Karpas-422 (cell line): ENCODE data around the gene METTL9. TPM values are rescaled to one million over a fixed set of nuclear protein-coding genes. Genes with fewer than 3 reads are reported as not detected.
A peak's percentile ranks its signal among the peaks of the same experiment; 100 is the strongest.

Experiments used
- DNase-seq: peaks from one replicate; pipeline ENCODE4 v3.0.0-alpha.2; 2015
- H2AFZ ChIP-seq: fragments of 200-600 bp; sonication (generic); 2 replicates; pipeline ENCODE4 v1.6.1; 2014; ENCODE audit warnings: antibody characterized with exemption, low read length, mixed read lengths
- H3K27ac ChIP-seq: fragments of 200-600 bp; sonication (generic); 2 replicates; pipeline ENCODE4 v1.5.1; 2014; ENCODE audit warnings: mild to moderate bottlenecking, low read length, moderate library complexity
- H3K27me3 ChIP-seq: fragments of 200-600 bp; sonication (generic); 2 replicates; pipeline ENCODE4 v1.6.1; 2014; ENCODE audit warnings: low read length, mixed read lengths
- H3K36me3 ChIP-seq: fragments of 200-600 bp; sonication (generic); 2 replicates; pipeline ENCODE4 v1.6.1; 2014; ENCODE audit warnings: low read length, mixed read lengths; ENCODE audit not compliant: insufficient read depth
- H3K4me1 ChIP-seq: fragments of 200-600 bp; sonication (generic); 2 replicates; pipeline ENCODE4 v1.6.1; 2014; ENCODE audit warnings: mild to moderate bottlenecking, low read length, mixed read lengths
- H3K4me2 ChIP-seq: fragments of 200-600 bp; sonication (generic); 2 replicates; pipeline ENCODE4 v1.6.1; 2014; ENCODE audit warnings: low read length, low read depth, mild to moderate bottlenecking; ENCODE audit not compliant: poor library complexity, severe bottlenecking
- H3K4me3 ChIP-seq: fragments of 200-600 bp; sonication (generic); 2 replicates; pipeline ENCODE4 v1.5.1; 2014; ENCODE audit warnings: mild to moderate bottlenecking, antibody characterized with exemption, low read length, mixed read lengths
- H3K79me2 ChIP-seq: fragments of 200-600 bp; sonication (generic); 2 replicates; pipeline ENCODE4 v1.6.1; 2014; ENCODE audit warnings: mild to moderate bottlenecking, low read length, mixed read lengths
- H3K9ac ChIP-seq: fragments of 200-600 bp; sonication (generic); 2 replicates; pipeline ENCODE4 v1.6.0; 2014; ENCODE audit warnings: low read length
- H3K9me2 ChIP-seq: fragments of 200-600 bp; sonication (generic), shearing (Covaris generic); replicated peaks from 2 replicates; pipeline ENCODE4 v1.6.0; 2014; ENCODE audit warnings: mild to moderate bottlenecking, low read length, moderate library complexity; ENCODE audit not compliant: insufficient read depth
- H3K9me3 ChIP-seq: fragments of 300-700, 200-600 bp; sonication (generic); 2 replicates; pipeline ENCODE4 v1.6.1; 2014; ENCODE audit warnings: low read length, mixed read lengths
- H4K20me1 ChIP-seq: fragments of 200-600 bp; sonication (generic); 2 replicates; pipeline ENCODE4 v1.6.1; 2014; ENCODE audit warnings: mild to moderate bottlenecking, antibody characterized with exemption, low read length, low read depth; ENCODE audit not compliant: insufficient read depth
- small RNA-seq: library from RNA; depleted of rRNA; stranded (forward); fragments of <200 nt; gene quantifications from one replicate; pipeline ENCODE3, GENCODE V24; 2014
- total RNA-seq: library from RNA; depleted of rRNA; stranded (reverse); fragments of >200 nt; shearing (Covaris generic); gene quantifications from 2 replicates; pipeline ENCODE4 v1.2.3, GENCODE V29; 2014; ENCODE audit warnings: low replicate concordance; rRNA removed

Gene METTL9
- total RNA-seq, 1 experiment from 2014 or later = 90.6 TPM

DNA sequence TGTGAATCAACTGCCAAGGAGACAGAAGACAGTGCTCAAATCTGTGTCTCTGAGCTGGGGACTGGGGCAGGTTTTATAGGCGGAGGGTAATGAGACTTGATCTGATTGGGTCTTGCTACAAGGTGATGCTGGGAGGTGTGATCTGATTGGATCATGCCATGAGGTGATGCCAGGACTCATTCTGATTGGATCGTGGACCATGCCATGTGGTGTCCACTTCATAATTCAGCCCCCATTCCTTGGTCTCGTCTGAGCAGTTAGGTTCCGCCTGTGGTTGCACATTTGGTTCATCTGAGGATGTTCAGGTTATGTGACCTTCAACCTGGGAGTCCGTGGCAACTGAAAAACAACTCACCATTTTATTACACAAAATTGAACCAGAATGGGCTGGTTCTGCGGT, 105.4 kb downstream of the METTL9 start:
- no peak overlapping the region for H2AFZ ChIP-seq
- no peaks in the 10 kb centered on the region for H3K9me2 ChIP-seq
- H3K4me2 ChIP-seq = no peak overlapping the region
- H3K9ac ChIP-seq = no peak overlapping the region
- H3K79me2 ChIP-seq = no peaks in the 10 kb centered on the region
- peak; percentile 47 for DNase-seq
- no peak overlapping the region for H3K27ac ChIP-seq
- H4K20me1 ChIP-seq = no peaks in the 10 kb centered on the region
- no peak overlapping the region for H3K4me3 ChIP-seq
- H3K9me3 ChIP-seq = no peaks in the 10 kb centered on the region
- H3K4me1 ChIP-seq = peaks cover 12% of the 10 kb centered on the region; the same call in 1 of the 2 replicates
- no peaks in the 10 kb centered on the region for H3K36me3 ChIP-seq
- H3K27me3 ChIP-seq = no peaks in the 10 kb centered on the region

Small RNAs within 50 kb of the gene (small RNA-seq; reads per million reads assigned to genes)
- gene RF00478 (not detected), gene RNU6-1005P (0.12 reads per million), gene RNU6-196P (not detected)

Other genes with a start within 250 kb of the METTL9 start
- gene IGSF6, start 53.0 kb downstream of the METTL9 start, total RNA-seq = 0.29 and 0.56 TPM in 2 replicates
- 0.07 TPM in 1 of 2 replicates, not detected in the other for gene OTOA, start 64.4 kb downstream of the METTL9 start, total RNA-seq